ENCODE measurements around the gene CNTN4. TPM values are rescaled to one million over a fixed set of nuclear protein-coding genes. Genes with fewer than 3 reads are reported as not detected.
A peak's percentile ranks its signal among the peaks of the same experiment; 100 is the strongest.
"Not testable (repeated sequence)": the region's sequence is repeated elsewhere in the genome, so short reads cannot be mapped to it uniquely, and the experiment has no call there.

The CNTN4 gene
- polyA plus RNA-seq, 1 donor: 2.6 TPM

DNA sequence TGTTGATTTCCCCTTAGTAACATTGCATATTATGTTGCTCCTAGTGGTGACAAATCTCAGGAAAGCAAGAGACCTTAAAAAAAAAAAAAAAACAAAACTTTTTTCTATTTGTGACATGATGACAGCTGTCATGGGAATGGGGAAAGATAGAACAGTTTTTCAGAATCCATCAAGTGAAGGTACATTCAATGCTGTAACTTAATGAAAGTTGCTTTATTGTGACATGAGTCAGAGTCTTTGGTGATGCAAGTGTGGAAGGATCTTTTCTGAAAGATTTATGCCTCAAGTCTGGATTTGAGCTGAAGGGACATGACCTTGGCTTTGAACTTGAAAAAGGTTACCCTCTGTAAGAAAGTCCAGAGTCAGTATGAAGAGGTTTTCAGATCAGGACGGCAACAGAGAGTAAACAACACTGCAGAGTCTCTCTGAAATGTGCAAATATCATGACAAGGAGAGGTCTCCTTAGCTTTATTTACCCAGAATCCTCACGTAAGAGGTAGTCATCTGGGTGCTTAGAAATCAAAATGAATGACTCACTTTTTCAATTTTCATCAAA is 424.7 kb downstream of the CNTN4 start:
- DNase-seq: no peak

GRCh38 chr3:2525968-2526367 is 427.3 kb downstream of the CNTN4 start:
- no peak for DNase-seq

DNA sequence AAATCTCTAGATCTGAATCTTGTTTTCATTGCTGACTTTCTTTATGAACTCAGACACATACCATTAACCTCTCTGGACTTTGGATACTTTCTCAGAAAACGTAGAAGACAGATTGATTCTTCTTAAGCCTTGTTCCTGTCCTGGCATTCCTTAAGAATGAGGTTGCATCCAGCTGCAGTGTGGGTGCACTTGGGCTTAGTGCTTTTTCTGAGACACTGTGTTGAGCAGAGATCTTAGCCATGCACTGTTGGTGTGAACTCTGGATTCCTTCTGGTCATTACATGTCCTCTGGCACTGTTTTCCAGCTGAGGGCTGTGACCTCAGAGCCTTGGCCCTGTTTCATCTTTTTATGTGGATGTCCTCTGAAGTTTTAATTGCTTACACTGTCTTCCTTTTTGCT is 428.3 kb downstream of the CNTN4 start:
- DNase-seq: no peak

- not testable (repeated sequence) for DNase-seq
Measured at GRCh38 chr3:2527328-2527727, 428.7 kb downstream of the CNTN4 start.

- not testable (repeated sequence) for DNase-seq
Measured at GRCh38 chr3:2534767-2535166, 436.1 kb downstream of the CNTN4 start.

DNA sequence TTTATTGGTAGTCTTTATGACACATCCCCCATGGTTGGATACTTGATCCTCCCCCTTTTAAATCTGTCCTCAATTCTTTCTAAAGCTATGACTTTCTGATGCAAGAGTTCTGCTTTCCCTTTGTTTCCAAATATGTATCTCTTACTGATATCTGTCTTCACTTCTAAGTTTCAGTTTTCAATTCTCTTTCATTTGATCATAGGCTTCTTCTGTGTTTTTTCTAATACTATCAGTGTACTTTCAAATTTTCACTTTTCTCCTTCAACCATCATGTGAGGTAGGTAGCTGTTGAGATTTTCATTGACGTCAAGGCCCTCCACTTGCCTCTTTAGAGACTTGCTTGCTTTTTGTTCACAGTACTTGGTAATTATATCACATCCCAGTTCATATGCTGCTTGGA is 436.5 kb downstream of the CNTN4 start:
- DNase-seq: no peak

DNA sequence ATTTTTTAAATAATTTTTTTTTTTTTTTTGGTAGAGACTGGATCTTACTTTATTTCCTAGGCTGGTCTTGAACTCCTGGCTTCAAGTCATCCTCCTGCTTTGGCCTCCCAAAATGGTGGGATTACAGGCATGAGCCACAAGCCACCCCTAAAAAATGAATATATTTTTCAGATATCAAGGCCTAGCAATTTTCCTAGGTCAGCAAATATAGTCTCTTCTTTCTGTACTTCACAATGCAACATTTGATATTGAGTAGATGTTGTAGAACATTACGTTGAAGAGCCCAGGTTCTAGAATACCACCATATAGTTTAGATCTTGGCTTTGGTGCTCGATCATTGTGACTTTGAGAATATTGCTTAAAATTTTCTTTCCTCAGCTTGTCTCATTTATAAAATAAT is 437.9 kb downstream of the CNTN4 start:
- DNase-seq: no peak

DNA sequence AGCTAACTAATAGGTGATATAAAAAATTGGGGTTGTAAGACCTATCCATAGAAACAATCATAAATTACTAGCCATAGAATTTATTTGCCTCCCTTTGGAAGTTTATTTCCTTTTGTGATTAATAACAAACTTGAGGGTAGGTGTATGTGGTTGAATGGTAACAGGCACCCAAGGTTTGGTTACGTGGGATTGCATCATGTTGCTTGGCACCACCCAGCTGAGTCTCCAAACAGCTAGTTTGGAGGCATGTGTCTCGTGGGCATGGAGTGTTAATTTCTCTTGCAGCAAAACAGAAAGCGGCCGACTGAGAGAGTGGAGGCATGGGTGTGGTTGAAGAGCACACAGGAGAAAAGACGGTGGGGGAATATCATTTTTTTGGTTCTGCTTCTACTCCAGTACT is 441.4 kb downstream of the CNTN4 start:
- no peak for DNase-seq

- no peak for DNase-seq
Measured at GRCh38 chr3:2543247-2543646, 444.6 kb downstream of the CNTN4 start.

DNA sequence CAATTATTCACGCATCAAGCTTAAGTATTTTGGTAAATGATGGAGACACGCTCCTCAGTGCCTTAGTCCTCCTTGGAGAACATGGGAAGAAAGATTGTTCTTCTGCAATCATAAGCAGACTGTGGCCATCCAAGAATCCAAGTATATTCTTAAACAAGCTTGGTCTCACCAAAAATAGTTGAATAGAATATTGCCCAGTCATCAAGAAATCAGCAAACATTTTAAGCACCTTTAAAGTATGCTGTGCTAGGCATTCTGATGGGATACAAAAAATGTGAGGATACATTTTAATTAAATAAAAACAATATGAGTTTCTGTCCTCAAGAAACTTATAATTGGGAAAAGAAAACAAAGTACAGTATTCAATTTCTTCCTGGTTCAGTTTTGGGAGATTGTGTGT is 445.5 kb downstream of the CNTN4 start:
- no peak for DNase-seq

GRCh38 chr3:2544718-2545117 is 446.1 kb downstream of the CNTN4 start:
- DNase-seq: no peak

DNA sequence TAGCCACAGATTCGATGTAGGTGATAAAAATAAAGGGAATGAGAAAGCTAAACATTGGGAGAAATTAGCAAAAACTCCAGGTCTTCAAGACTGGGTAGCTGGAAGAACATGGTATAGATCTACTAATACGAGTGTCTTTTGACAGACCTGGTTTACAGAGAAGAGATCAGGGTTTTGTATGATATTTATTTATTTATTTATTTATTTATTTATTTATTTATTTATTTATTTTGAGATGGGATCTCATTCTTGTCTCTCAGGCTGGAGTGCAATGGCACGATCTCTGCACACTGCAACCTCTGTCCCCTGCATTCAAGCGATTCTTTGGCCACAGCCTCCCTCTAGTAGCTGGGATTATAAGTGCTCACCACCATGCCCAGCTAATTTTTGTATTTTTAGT is 448.4 kb downstream of the CNTN4 start:
- DNase-seq: no peak

DNA sequence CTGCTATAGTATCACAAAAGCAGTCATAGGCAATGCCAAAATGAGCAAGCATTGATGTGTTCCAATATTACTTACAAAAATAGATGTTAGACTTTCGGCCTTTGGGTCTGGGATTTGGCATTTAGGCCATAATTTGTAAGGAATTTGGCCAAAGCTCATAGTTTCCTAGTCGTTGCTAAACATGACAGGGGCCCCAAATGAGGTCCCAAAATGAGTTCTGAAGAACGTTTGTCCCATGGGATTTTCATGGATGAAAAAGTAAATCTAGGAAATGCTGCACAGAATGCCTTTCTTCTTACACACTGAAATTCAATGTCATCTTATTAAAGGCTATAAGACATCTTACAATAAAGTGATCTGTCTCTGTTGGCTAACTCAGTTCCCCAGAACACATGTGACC is 456.0 kb downstream of the CNTN4 start:
- peak; percentile 17 for DNase-seq

DNA sequence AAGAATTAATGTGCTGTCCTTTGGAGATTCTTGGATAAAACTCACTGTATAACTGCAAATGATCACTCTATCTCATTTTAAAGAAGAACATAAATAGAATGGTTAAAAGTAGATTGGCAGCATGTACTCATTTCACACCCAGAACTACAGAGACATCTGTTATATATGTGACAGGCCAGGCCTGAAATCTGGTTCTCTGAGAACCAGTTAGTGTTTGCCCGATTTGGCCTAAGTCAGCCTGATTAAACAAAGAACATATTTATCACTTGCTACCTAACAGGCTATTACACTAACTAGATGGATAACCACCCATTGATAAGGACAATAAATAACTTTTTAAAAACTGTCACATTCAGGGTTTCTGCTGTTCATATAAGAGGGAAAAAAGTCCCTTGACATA is 460.1 kb downstream of the CNTN4 start:
- no peak for DNase-seq

DNA sequence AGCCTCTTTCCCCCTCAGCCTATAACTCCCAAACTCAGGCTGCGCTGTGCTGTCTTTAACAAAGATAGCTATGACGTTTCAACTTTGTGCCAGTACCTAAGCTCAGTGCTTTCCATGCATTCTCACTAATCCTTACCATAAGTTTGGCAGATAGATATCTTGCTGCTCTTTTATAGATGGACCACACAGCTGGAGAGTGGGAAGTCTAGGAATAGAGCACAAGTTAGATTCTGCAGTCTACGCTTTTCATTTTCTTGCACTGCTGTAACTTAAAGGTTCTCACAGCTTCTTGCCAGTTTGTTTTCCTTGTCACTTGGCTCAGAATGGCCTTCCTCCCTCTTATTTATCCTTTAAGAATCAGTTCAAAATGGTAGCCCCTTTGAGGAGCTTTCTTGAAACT is 468.8 kb downstream of the CNTN4 start:
- DNase-seq: peak; percentile 31

DNA sequence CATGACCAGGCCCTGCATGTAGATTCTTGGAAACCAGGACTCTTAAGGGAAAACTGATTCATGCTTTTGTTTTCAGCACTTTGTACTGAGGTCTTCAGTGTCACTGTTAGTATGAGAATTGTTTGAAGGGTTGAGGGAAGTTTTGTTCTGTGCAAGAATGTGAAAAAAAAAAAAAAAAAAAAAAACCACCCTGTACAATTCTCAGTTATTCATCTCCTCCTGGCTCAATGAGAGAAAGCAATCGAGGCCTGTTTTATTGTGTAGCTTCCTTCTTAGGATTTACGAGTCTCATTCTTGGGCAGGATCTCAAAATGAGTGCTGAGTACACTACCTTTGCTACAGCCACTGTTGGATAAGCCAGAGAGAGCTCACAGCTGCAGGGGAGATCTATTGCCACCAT is 469.5 kb downstream of the CNTN4 start:
- DNase-seq: peak; percentile 45

DNA sequence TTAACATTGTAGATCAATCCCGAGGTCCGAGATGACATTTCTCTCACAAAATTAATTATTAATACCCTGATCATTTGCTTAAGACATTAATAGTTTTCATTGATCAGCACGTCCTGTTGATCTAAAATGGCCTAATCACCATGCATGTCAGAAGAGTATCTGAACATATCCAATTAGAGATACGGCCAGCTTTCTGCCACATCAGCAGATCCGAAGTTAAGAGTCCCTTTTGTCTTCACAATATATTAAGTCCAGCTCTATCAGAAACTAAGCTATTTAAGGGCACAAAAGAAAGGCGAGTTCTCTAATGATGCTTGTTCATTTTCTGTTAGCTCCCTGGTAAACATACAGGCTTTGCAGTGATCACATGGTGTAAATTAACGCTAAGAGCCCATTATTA is 470.3 kb downstream of the CNTN4 start:
- no peak for DNase-seq

DNA sequence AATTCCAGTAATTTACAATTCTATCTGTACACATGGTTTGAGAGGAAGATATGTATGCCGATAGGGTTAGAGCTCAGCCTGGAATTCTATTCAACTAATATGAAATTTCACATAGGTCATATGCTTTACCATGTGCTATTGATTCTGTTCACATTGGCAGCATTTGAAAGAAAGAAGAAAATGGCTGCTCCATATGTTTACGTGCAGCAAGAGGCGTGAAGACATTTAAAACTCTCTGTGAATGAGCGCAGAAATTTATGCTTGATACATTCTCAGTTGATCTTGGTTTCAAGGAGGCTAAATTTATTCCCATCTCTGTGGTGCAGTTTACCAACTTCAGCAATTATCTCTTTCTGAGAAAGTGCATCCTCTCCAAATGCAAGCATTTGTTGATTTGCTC is 478.9 kb downstream of the CNTN4 start:
- no peak for DNase-seq

DNA sequence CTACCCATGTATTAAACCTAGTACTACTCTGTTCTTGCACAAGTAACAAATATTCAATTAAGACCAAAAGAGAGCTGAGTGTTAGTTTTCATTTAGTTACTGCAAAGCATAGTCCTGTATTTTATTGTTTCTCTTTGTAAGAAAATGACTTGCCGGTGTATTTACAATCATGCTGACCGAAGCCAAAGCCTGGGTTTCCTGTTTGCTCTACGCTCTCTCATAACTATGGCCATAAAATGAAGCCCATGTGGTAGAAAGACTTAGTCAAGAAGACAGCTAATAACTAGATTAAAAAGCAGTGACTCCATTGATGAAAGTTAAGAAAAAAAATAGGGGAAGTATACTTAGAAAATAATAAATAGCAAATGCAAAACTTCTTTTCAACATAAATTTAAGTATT is 479.9 kb downstream of the CNTN4 start:
- no peak for DNase-seq

- DNase-seq: no peak
Measured at GRCh38 chr3:2579206-2579605, 480.5 kb downstream of the CNTN4 start.

DNA sequence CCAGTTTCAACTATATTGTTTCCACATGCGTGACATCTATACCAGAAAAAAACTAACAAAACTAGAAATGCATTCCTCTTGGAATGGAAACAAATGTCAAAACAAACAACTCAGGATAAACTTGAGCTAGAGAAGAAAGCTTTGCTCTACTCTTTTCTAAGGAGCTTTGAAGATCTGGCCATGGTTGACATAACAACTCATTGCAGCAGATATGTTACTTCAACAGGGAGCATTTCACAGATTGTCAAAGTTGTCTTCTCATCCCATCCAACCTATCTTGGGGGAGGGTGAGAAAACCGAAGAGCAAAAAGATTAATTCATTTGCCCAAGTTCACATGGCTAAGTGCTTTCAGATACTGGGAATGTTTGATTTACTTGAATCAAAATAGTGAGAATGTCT is 484.4 kb downstream of the CNTN4 start:
- DNase-seq: no peak

GRCh38 chr3:2589336-2589969 is 490.8 kb downstream of the CNTN4 start:
- no peak for DNase-seq

DNA sequence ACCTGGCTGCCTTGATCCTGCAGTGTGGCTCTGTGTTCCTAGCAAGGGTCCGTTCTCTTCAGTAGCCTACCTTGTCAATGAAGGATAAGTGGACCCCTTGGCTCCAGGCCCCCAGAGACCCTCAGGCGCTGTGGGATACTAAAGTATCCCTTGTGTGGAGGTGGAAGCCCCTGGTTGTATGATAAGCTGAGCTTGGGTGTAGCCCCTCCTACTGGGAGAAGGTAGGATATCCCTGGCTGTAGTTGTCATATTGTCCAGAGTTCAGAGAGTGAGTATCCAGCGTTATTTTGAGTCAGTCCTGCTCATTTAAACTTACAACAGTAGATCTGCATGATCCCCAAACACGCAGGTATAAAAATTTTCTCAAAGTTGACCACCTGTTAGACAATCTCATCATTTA is 496.8 kb downstream of the CNTN4 start:
- DNase-seq: no peak

DNA sequence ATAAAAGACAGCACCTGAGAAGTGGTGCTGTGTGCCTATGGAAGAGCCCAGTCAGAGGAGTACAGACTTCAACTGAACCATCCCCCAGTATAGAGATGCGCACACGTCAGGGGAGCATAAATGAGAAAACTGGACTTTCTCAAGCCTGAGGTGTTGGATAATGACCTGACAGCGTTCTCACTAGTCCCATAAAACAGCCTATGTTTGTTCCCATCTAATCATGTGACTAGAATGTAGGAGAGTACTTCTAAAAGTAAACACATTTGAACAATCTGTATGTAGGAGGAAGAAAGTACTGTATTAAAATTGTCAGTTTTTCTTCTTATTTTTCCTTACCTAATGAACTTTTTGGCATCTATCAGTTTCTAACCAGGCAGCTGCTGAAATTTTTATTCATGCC is 498.9 kb downstream of the CNTN4 start:
- DNase-seq: no peak

GRCh38 chr3:2599471-2599870 is 500.8 kb downstream of the CNTN4 start:
- no peak for DNase-seq

Measured in hindlimb muscle (tissue), 1 donor.